DND-41 (cell line): ENCODE results near the gene PRKCA.

Experiments
- ATAC-seq: fragments of 200-7000 bp; cut with Tn5 transposase; 3 replicates; pipeline ENCODE4 v1.9.1; 2021; ENCODE audit warnings: low read depth; ENCODE audit not compliant: insufficient read depth
- DNase-seq: peaks from one replicate; pipeline ENCODE4 v3.0.0-alpha.2; 2020
- H2AFZ ChIP-seq: 2 replicates; pipeline ENCODE4 v1.6.0; 2012; ENCODE audit warnings: low read depth, low read length
- H3K27ac ChIP-seq: 2 replicates; pipeline ENCODE4 v1.5.1; 2012; ENCODE audit warnings: low read length, inconsistent platforms
- H3K27me3 ChIP-seq: fragments of 200-600 bp; sonication (generic); 2 replicates; pipeline ENCODE4 v1.6.0; 2012; ENCODE audit warnings: low read length, mild to moderate bottlenecking, inconsistent platforms; ENCODE audit not compliant: insufficient read depth, poor library complexity
- H3K36me3 ChIP-seq: 2 replicates; pipeline ENCODE4 v1.5.1; 2012; ENCODE audit warnings: low read length, inconsistent platforms; ENCODE audit not compliant: insufficient read depth
- H3K4me1 ChIP-seq: 2 replicates; pipeline ENCODE4 v1.5.1; 2012; ENCODE audit warnings: mild to moderate bottlenecking, low read length; ENCODE audit not compliant: insufficient read depth
- H3K4me2 ChIP-seq: 2 replicates; pipeline ENCODE4 v1.6.0; 2012; ENCODE audit warnings: mild to moderate bottlenecking, moderate library complexity, low read length, inconsistent platforms; ENCODE audit not compliant: insufficient read depth
- H3K4me3 ChIP-seq, 2 experiments: fragments of 200-600 bp in 1 of 2; shearing (Covaris generic) in 1 of 2; 2 replicates each; pipeline ENCODE4 v1.5.1; 2012 to 2016; ENCODE audit warnings: inconsistent platforms in 2 of 2, low read length in 2 of 2, mild to moderate bottlenecking in 2 of 2, low read depth in 1 of 2, moderate library complexity in 1 of 2
- H3K79me2 ChIP-seq: 2 replicates; pipeline ENCODE4 v1.6.0; 2012; ENCODE audit warnings: low read length, inconsistent platforms; ENCODE audit not compliant: insufficient read depth
- H3K9ac ChIP-seq: 2 replicates; pipeline ENCODE4 v1.6.0; 2012; ENCODE audit warnings: low read depth, mild to moderate bottlenecking, inconsistent platforms, low read length, moderate library complexity
- H3K9me3 ChIP-seq: 2 replicates; pipeline ENCODE4 v1.5.1; 2012; ENCODE audit warnings: low read length, moderate library complexity, mild to moderate bottlenecking, inconsistent platforms; ENCODE audit not compliant: insufficient read depth, severe bottlenecking
- H4K20me1 ChIP-seq: 2 replicates; pipeline ENCODE4 v1.6.0; 2012; ENCODE audit warnings: low read length; ENCODE audit not compliant: insufficient read depth
- CTCF ChIP-seq: IDR thresholded peaks from 2 replicates; pipeline ENCODE4 v1.5.1; 2012; ENCODE audit warnings: borderline replicate concordance, low read length, moderate library complexity, mild to moderate bottlenecking; ENCODE audit not compliant: poor library complexity, severe bottlenecking; ENCODE audit errors: extremely low read depth
- EZH2 ChIP-seq: IDR thresholded peaks from 3 replicates; pipeline ENCODE4 v1.6.1; 2012; ENCODE audit warnings: borderline replicate concordance, low read depth, mild to moderate bottlenecking, moderate library complexity, low read length, inconsistent platforms; ENCODE audit not compliant: severe bottlenecking

Gene PRKCA

GRCh38 chr17:66435182-66435581, 132.8 kb downstream of the PRKCA start:
- Histone ChIP-seq H3K4me3 (no peak overlapping the region), H3K27me3 (no peaks in the 10 kb centered on the region), H3K27ac (peak overlapping the region; percentile 46; the same call in 1 of the 2 replicates), H3K9ac (no peak overlapping the region), H3K36me3 (no peaks in the 10 kb centered on the region), H3K9me3 (no peaks in the 10 kb centered on the region), H2AFZ (no peak overlapping the region), H3K79me2 (peaks cover 94% of the 10 kb centered on the region), H4K20me1 (peaks cover 5% of the 10 kb centered on the region; the same call in 1 of the 2 replicates), H3K4me2 (no peak overlapping the region), H3K4me1 (peaks cover 52% of the 10 kb centered on the region)
- ATAC-seq: no peak
- DNase-seq: no peak
- TF ChIP-seq EZH2: no peak
- TF ChIP-seq CTCF: no peak

GRCh38 chr17:66436631-66437030, 134.2 kb downstream of the PRKCA start:
- DNase-seq: no peak
- no peaks in the 10 kb centered on the region for H3K9me3 ChIP-seq
- peaks cover 5% of the 10 kb centered on the region; the same call in 1 of the 2 replicates for H4K20me1 ChIP-seq
- no peaks in the 10 kb centered on the region for H3K36me3 ChIP-seq
- peaks cover 45% of the 10 kb centered on the region for H3K4me1 ChIP-seq
- H3K4me3 ChIP-seq: no peak overlapping the region
- H2AFZ ChIP-seq: no peak overlapping the region
- H3K4me2 ChIP-seq: no peak overlapping the region
- H3K79me2 ChIP-seq: peaks cover 93% of the 10 kb centered on the region
- no peaks in the 10 kb centered on the region for H3K27me3 ChIP-seq
- ATAC-seq: no peak
- no peak for TF ChIP-seq CTCF
- TF ChIP-seq EZH2: no peak
- peak overlapping the region; percentile 46 for H3K27ac ChIP-seq
- H3K9ac ChIP-seq: no peak overlapping the region

- H3K4me2 ChIP-seq: no peak overlapping the region
- H2AFZ ChIP-seq: no peak overlapping the region
- DNase-seq: peak; percentile 44
- no peak overlapping the region for H3K4me3 ChIP-seq
- peaks cover 91% of the 10 kb centered on the region for H3K79me2 ChIP-seq
- peak; percentile 67 for ATAC-seq
- H3K27ac ChIP-seq: no peak overlapping the region
- H3K9me3 ChIP-seq: no peaks in the 10 kb centered on the region
- H3K4me1 ChIP-seq: peaks cover 38% of the 10 kb centered on the region
- no peak for TF ChIP-seq EZH2
- TF ChIP-seq CTCF: no peak
- H3K9ac ChIP-seq: no peak overlapping the region
- H4K20me1 ChIP-seq: peaks cover 5% of the 10 kb centered on the region; the same call in 1 of the 2 replicates
- H3K36me3 ChIP-seq: no peaks in the 10 kb centered on the region
- H3K27me3 ChIP-seq: no peaks in the 10 kb centered on the region
Observed at GRCh38 chr17:66437476-66438026, 135.1 kb downstream of the PRKCA start.
